LHCN-M2 (cell line): ENCODE results near the gene FAM174A. TPM values are rescaled to one million over a fixed set of nuclear protein-coding genes. Genes with fewer than 3 reads are reported as not detected.
A peak's percentile ranks its signal among the peaks of the same experiment; 100 is the strongest.

Experiments
- DNase-seq: peaks from one replicate; pipeline ENCODE4 v3.0.0-alpha.2; 2012; ENCODE audit warnings: low read depth
- polyA plus RNA-seq: library from polyadenylated mRNA; unstranded; fragments of >200 nt; gene quantifications from one replicate; pipeline ENCODE4 v1.2.1, GENCODE V29; 2012; ENCODE audit warnings: missing spikeins
- total RNA-seq: library from RNA; depleted of rRNA; stranded (reverse); fragments of >200 nt; gene quantifications from 2 replicates; pipeline ENCODE4 v1.2.3, GENCODE V29; 2014; rRNA removed

FAM174A gene
- 29.2 and 39.8 TPM in 2 replicates for total RNA-seq
- 14.3 TPM for polyA plus RNA-seq

DNA sequence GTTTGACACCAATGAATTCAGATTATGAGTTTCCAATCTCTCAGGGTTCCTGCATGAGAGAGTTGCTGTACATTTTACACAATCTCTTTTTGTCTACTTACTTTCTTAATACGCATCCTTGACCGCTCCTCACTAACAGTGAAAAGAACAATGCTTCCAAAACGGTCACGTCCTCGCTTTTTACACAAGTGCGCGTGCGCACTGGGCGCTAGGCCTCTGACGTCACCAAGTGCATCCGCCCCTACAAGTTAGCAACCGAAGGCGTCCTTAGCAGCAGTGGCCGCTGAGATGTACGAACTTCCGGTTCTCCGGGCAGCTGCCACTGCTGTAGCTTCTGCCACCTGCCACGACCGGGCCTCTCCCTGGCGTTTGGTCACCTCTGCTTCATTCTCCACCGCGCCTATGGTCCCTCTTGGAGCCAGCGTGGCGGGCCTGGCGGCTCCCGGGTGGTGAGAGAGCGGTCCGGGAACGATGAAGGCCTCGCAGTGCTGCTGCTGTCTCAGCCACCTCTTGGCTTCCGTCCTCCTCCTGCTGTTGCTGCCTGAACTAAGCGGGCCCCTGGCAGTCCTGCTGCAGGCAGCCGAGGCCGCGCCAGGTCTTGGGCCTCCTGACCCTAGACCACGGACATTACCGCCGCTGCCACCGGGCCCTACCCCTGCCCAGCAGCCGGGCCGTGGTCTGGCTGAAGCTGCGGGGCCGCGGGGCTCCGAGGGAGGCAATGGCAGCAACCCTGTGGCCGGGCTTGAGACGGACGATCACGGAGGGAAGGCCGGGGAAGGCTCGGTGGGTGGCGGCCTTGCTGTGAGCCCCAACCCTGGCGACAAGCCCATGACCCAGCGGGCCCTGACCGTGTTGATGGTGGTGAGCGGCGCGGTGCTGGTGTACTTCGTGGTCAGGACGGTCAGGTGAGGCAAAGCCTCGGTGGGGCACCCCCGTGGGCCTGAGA, at the start of gene FAM174A:
Gene FAM174A (plus strand): TSS at position 315 of the 946 bp plus-strand sequence. CDS start 157 bp downstream, at position 472.
- DNase-seq, result peak; percentile 97

GRCh38 chr5:100493996-100494395, 41.2 kb upstream of the FAM174A start:
- DNase-seq, result no peak

GRCh38 chr5:100496296-100496695, 38.9 kb upstream of the FAM174A start:
- no peak for DNase-seq

GRCh38 chr5:100502684-100503083, 32.5 kb upstream of the FAM174A start:
- DNase-seq, result no peak

DNA sequence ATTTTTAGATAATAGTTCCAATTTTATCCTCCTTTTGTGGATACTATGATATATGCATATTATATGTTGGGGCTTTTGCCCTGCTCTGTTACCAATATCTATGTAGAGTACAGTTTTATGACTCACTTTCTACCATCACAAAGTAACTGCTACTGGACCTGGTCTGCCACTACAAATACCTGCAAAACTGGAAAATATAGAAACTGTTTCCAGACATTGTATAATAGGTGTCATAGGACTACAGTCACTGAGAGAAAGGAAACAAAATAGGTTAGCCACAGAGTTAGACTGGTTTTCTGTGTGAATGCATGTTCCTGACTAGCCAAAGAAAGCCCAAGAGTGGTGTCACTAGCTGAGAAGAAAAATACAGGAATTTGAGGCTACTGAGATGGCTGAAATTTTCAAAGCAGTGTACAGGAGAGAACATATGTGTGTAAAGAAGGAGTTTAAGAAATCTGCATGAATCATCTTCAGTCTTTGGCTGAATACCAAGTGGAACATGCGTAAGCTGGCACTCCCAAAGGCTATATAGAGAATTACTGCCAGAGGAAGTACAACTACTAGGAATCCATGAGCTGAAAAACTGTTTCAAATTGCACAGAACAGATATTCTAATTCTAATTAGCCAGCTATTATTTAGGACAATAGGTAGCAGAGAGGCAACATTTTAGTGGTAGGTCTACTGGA, 29.0 kb upstream of the FAM174A start:
- peak; percentile 92 for DNase-seq

DNA sequence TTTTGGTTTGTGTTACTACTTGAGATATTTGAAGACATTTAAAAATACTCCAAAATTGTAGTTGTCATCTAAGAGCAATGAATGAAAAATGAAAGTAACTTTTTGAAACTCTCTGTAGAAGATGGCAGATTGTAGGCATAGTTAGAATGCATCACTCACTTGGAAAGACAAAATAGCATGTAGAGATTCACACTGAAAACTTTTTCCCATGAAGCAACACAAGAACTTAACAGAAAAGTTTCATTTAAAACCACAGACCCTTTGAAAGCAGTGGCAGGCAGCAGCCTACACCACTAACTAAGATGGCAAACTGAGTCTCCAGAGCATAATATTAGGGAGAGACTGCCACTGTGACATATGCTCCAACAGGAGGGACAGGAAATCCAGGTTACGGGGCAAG, 18.9 kb upstream of the FAM174A start:
- DNase-seq, result no peak

- DNase-seq, result peak; percentile 8
Measured at GRCh38 chr5:100517301-100517974, 17.7 kb upstream of the FAM174A start.

- DNase-seq, result no peak
Measured at GRCh38 chr5:100518377-100518776, 16.8 kb upstream of the FAM174A start.

GRCh38 chr5:100519075-100519474, 16.1 kb upstream of the FAM174A start:
- DNase-seq, result no peak

- DNase-seq, result no peak
Measured at GRCh38 chr5:100520348-100520747, 14.8 kb upstream of the FAM174A start.

GRCh38 chr5:100537946-100538345, 2.8 kb downstream of the FAM174A start:
- no peak for DNase-seq

DNA sequence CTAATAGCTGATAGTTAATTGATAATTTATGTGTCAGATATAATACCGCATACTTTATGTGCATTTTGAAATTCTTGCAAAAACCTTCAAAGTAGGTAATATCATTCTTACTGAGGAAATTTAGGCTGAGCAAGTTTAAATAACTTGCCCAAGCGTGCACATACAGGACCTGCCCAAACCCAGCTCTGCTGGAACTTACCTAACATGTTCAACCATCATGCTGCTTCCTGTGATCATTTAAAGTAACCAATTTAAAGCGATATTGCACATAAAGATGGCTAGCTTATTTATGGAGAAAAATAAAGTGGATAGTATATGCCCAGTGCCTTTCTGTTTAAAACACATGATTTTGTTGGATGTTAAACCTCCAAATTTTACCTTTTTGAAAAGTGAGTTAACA, 4.3 kb downstream of the FAM174A start:
- no peak for DNase-seq

DNA sequence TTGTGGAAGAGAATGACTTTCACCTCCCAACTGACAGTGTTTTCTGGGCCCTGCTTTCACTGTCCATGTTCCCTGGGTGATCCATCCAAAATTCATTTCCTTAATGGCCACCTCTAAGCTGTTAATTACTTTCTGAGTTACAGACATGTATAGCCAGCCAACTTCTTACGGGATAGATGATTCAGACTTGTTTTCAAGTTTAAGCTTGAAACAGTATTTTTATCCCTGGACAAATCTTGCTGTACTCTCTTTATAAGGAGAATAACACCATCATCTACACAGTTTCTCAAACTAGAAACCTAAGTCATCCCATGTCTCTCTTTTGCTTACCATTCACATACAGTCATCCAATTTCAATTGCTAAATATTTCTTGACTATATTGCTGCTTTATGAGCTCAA, 6.9 kb downstream of the FAM174A start:
- DNase-seq, result no peak

DNA sequence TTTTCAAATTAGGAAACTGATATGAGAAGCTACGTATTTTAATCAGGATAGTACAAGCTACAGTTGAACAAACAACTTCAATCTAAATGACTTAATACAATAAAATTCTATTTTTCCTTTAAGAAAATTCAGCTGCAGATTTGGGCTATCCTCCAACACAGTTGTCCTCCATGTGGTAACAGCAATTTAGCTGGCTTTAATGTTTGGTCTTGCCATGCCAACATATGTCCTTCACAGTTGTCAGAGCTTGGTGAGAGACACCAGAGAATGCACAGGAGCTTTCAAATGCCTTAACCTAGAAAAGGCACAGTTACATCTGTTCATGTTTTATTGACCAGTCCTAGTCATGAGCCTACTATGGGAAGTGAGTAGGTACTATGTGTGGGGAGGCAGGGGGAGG, 10.8 kb downstream of the FAM174A start:
- DNase-seq, result peak; percentile 30

- peak; percentile 31 for DNase-seq
Measured at GRCh38 chr5:100550531-100551051, 15.4 kb downstream of the FAM174A start.

- no peak for DNase-seq
Measured at GRCh38 chr5:100551183-100551582, 16.0 kb downstream of the FAM174A start.

GRCh38 chr5:100553209-100553608, 18.0 kb downstream of the FAM174A start:
- peak; percentile 34 for DNase-seq

GRCh38 chr5:100560860-100561259, 25.7 kb downstream of the FAM174A start:
- DNase-seq, result no peak

GRCh38 chr5:100562821-100563220, 27.6 kb downstream of the FAM174A start:
- DNase-seq, result no peak

DNA sequence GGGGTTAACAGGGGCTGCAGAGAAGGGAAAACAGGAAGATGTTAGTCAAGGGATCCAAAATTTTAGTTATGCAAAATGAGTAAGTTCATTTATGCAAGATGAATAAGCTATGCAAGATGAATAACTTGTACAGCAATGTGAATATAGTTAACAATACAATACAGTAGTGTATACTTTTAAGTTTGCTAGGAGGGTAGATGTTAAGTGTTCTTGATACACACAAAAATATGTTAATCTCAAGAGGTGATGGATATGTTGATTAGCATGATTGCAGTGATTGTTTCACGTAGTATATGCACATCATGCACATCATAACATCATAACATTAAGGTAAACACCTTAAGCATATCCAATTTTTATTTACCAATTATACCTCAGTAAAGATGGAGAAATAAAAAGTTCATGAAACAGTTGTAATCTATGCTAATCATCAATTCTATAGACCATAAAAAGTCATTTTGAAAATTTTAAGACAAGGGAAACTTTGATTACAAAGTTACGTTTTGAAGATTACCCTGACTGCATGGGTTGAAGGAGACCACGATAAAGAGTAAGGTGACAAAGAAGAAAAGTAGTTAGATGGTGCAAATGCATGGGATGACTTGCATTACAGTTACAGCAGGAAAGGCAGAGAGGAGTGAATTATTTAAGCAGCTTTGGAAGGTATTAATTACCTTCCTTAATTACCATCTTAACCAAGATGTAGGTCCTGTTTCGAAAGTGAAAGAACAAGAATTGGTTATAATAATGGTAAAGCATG, 31.4 kb downstream of the FAM174A start:
- no peak for DNase-seq

DNA sequence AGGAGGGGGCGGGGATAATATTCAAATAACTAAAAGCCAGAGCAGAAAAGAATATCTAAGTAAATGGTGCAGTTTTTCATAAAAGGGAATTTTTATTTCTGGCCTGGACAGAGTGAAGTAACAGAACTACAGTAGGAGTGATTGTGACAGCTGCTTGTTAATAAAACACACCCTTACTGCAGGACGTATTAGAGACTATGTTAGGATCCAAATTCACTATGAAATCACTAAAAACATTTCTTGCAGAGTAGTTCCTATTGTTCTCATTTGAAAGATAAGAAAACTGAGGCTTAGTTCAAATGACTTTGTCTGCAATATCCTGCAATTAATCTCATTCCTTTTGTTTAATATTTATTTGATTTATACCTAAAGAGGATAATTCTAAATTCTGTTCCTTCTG, 39.5 kb downstream of the FAM174A start:
- DNase-seq, result peak; percentile 74
